Measurements from ENCODE around the gene IGHMBP2. TPM values are rescaled to one million over a fixed set of nuclear protein-coding genes. Genes with fewer than 3 reads are reported as not detected.

IGHMBP2 gene
- total and polyA plus RNA-seq, 8 donors, result 16.9 to 30.4 (median 19.3) TPM

- no peak overlapping the region for H3K4me3 ChIP-seq
- no peaks in the 10 kb centered on the region for H3K27me3 ChIP-seq
- no peaks in the 10 kb centered on the region for H3K9me3 ChIP-seq
- no peak for TF ChIP-seq CTCF (IDR thresholded peaks at IDR 0.05)
- peak overlapping the region in 1 of 2 donors; percentile 26 for H3K27ac ChIP-seq
- intact Hi-C loops (cut with DNase I), result no loop called here
- peaks cover 0 to 34% of the 10 kb centered on the region in 2 donors for H3K36me3 ChIP-seq
- ATAC-seq (peak; percentile 20), DNase-seq (no peak)
- no peaks in the 10 kb centered on the region for H3K4me1 ChIP-seq
These were observed 39.1 kb downstream of the IGHMBP2 start for GRCh38 chr11:68942751-68943271.

GRCh38 chr11:68946416-68947090 is 42.9 kb downstream of the IGHMBP2 start:
- peak in 1 of 4 donors; percentile 55 for DNase-seq
- intact Hi-C loops (cut with DNase I), result no loop called here
- H3K27me3 ChIP-seq, result peaks cover 0 to 5% of the 10 kb centered on the region in 2 donors
- TF ChIP-seq CTCF (IDR thresholded peaks at IDR 0.05), result no peak
- peak; percentile 75 for ATAC-seq
- H3K9me3 ChIP-seq, result no peaks in the 10 kb centered on the region
- peaks cover 0 to 4% of the 10 kb centered on the region in 2 donors for H3K36me3 ChIP-seq
- no peaks in the 10 kb centered on the region for H3K4me1 ChIP-seq
- H3K4me3 ChIP-seq, result no peak overlapping the region
- peak overlapping the region in 1 of 2 donors; percentile 33 for H3K27ac ChIP-seq

GRCh38 chr11:68947151-68947550 is 43.5 kb downstream of the IGHMBP2 start:
- no peak for DNase-seq
- no peak overlapping the region for H3K4me3 ChIP-seq
- H3K4me1 ChIP-seq, result no peaks in the 10 kb centered on the region
- H3K27me3 ChIP-seq, result peaks cover 0 to 5% of the 10 kb centered on the region in 2 donors
- no peak for ATAC-seq
- no peaks in the 10 kb centered on the region for H3K9me3 ChIP-seq
- H3K27ac ChIP-seq, result no peak overlapping the region
- intact Hi-C loops (cut with DNase I), result no loop called here
- TF ChIP-seq CTCF (IDR thresholded peaks at IDR 0.05), result no peak
- H3K36me3 ChIP-seq, result no peaks in the 10 kb centered on the region

- DNase-seq (no peak), ATAC-seq (no peak)
- no peaks in the 10 kb centered on the region for H3K36me3 ChIP-seq
- H3K4me3 ChIP-seq, result no peak overlapping the region
- peaks cover 0 to 5% of the 10 kb centered on the region in 2 donors for H3K27me3 ChIP-seq
- no peak for TF ChIP-seq CTCF (IDR thresholded peaks at IDR 0.05)
- no peaks in the 10 kb centered on the region for H3K9me3 ChIP-seq
- H3K27ac ChIP-seq, result no peak overlapping the region
- intact Hi-C loops (cut with DNase I), result no loop called here
- no peaks in the 10 kb centered on the region for H3K4me1 ChIP-seq
These were observed 44.8 kb downstream of the IGHMBP2 start for GRCh38 chr11:68948496-68948895.

GRCh38 chr11:68948935-68949334 is 45.2 kb downstream of the IGHMBP2 start:
- no peak for TF ChIP-seq CTCF (IDR thresholded peaks at IDR 0.05)
- intact Hi-C loops (cut with DNase I), result no loop called here
- Histone ChIP-seq H3K27me3 (peaks cover 0 to 5% of the 10 kb centered on the region in 2 donors), H3K9me3 (no peaks in the 10 kb centered on the region), H3K27ac (no peak overlapping the region), H3K36me3 (no peaks in the 10 kb centered on the region), H3K4me1 (no peaks in the 10 kb centered on the region), H3K4me3 (no peak overlapping the region)
- no peak for DNase-seq
- no peak for ATAC-seq
